Frontal cortex (tissue), 4 donors: ENCODE data around the gene RFLNA. TPM values are rescaled to one million over a fixed set of nuclear protein-coding genes. Genes with fewer than 3 reads are reported as not detected.

Source experiments
- DNase-seq, 2 donors: peaks; one replicate each; pipeline ENCODE4 v3.0.0; 2012; ENCODE audit warnings: low spot score in 2 of 2
- FAIRE-seq: peaks from 2 replicates; lab custom pipeline; 2012; peaks lifted over from hg19 to GRCh38; lab: Jason Lieb, UNC
- small RNA-seq: library from RNA; depleted of rRNA; stranded (forward); fragments of <200 nt; gene quantifications from one replicate; pipeline ENCODE3, GENCODE V24; 2014
- total RNA-seq: library from RNA; depleted of rRNA; stranded (reverse); fragments of >200 nt; gene quantifications from one replicate; pipeline ENCODE4 v1.2.3, GENCODE V29; 2014
- donor health status: control.
- donor health status: control.
- donor health status: control.

RFLNA gene
- total RNA-seq, 1 donor from 2014 or later = 7.7 TPM

DNA sequence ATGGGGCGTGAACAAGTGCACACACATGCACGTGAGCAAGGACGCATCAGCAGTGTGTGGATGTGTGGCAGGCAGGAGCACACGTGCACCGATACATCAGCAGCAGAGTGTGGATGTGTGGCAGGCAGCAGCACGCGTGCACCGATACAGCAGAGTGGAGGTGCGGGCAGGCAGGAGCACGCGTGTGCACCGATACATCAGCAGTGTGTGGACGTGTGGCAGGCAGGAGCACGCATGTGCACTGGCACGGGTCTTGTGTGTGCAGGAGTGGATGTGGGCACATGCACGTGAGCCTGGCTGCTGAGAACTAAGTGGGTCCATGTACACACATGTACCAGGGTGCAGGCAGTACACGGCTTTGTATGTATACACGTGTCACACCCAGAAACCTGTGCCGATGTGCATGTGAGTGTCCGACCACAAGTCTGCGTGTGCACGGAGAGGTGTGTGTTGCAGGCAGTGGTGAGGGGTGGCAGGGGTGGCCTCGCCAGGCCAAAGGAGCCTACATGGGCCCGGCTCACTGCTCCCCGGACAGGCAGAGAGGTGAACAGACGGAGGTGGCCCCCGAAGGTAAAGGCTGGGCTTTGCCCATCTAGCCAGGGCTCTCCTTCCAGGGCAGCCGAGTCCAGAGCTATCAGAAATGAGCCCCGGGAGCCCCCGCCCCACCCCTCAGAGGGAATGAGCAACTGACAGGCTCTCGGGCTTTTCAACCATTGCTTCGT is 53.9 kb downstream of the RFLNA start:
- FAIRE-seq (no peak), DNase-seq (no peak)

DNA sequence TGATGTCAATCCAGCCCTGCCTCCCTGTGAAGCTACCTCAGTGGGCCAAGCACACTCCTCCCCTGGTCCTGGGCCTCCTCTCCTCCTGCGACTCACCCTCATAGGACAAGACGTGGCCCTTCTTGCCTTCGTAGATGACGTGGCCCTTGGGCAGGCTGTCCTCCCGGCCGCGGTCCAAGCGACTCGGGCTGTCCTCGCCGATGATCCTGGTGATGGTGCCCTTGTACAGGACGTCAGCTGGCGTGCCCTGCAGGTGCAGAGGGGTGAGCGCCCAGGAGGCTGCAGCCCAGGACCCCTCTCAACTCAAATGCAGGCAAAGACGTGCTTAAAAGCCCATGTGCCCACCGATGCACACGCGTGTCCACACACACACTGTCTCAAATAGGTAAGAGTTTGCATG is 55.6 kb downstream of the RFLNA start:
- FAIRE-seq (no peak), DNase-seq (no peak)

DNA sequence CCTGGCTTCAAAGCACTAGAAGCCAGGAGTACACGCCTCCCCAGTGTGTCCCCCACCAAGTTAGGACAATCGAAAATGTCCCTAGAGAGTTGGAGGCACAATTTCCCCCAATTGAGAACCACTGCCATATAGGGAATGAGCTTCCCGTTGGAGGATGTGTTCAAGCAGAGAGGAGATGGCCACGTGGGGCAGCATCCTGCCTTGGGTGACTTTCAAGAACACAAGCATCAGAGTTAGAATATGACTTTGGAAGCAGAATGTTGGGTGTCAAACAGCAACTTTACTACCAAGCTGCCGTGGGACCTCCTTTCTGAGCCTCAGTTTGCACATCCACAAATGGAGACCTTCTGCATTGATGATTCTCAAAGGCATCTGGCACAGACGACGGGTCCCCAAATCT is 56.5 kb downstream of the RFLNA start:
- no peak for FAIRE-seq
- no peak for DNase-seq

GRCh38 chr12:124352257-124352656 is 57.4 kb downstream of the RFLNA start:
- FAIRE-seq (no peak), DNase-seq (no peak)

DNA sequence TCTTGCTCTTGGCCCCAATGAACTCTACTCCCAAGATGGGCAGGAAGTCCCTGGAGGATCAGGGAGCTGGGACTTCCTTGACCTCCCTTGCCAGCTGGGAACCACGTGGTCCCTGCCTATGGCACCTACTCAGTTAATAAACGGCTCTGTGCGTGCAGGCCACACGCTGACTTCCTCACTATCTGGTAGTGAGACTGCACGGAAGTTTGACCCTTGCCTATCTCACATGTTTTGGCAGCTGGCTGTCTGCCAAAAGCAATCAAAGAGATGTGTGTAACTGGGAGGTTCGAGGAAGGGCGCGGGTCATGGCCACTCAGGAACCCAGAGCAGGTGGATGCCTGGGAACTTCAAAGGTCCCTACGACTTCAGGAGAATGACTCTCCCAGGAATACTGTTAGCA is 57.9 kb downstream of the RFLNA start:
- FAIRE-seq = no peak
- DNase-seq = no peak

DNA sequence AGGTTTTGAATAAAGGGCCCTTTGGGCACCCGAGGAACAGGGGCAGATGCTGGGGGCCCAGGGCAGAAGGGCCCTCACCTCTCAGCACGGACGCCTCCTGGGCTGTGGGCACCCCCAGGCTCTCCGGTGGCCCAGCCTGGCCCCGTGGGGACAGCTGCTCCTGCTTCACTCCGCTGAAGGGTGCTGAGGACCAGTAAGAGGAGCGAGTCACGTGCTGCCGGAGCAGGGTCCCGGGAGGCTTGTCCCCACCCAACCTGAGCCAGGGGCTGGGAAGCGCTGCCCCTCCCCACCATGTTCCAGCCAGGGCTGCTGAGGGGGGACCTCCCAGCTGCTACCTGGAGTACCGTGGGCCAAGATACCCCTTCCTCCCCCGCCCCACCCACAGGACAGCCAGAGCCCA is 59.5 kb downstream of the RFLNA start:
- DNase-seq (no peak), FAIRE-seq (no peak)

DNA sequence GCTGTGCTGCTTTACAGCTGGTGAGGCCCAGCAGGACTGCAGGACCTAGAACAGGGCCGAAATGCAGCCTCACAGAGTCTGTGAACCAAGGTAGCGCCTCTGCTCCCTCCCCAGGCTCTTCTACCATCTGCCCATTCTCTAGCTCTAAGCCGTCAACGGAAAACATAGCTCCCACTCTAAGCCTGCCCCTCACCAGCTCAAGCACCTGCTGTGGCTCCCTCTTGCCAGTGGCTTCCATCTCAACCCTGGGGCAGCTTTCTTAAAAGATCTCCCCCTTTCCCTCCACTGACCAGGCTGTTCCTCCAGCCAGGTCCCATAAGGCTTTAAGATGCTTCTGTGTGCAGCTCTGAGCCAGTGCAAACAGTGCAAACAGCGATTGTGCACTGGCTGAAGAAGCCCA is 61.3 kb downstream of the RFLNA start:
- FAIRE-seq (no peak), DNase-seq (no peak)

- DNase-seq (no peak), FAIRE-seq (no peak)
Observed at GRCh38 chr12:124357616-124358015, 62.7 kb downstream of the RFLNA start.

DNA sequence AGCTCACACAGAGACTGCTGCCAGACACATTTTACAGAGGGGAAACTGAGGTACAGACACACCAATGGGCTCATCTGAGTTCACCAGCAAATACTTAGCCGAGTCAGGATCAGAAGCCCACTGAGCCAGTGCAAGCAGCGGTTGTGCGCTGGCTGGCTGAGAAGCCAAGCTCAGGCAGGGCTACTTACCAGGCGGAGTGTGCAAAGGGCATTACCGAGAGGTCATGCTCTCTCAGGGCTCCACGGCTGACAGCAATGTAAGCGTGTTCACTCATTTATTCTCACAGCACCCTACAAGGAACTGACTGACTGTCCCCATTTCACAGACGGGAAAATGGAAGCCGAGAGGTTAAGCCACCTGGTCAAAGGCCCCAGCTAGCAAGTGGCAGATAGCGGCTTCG is 63.7 kb downstream of the RFLNA start:
- no peak for DNase-seq
- no peak for FAIRE-seq

DNA sequence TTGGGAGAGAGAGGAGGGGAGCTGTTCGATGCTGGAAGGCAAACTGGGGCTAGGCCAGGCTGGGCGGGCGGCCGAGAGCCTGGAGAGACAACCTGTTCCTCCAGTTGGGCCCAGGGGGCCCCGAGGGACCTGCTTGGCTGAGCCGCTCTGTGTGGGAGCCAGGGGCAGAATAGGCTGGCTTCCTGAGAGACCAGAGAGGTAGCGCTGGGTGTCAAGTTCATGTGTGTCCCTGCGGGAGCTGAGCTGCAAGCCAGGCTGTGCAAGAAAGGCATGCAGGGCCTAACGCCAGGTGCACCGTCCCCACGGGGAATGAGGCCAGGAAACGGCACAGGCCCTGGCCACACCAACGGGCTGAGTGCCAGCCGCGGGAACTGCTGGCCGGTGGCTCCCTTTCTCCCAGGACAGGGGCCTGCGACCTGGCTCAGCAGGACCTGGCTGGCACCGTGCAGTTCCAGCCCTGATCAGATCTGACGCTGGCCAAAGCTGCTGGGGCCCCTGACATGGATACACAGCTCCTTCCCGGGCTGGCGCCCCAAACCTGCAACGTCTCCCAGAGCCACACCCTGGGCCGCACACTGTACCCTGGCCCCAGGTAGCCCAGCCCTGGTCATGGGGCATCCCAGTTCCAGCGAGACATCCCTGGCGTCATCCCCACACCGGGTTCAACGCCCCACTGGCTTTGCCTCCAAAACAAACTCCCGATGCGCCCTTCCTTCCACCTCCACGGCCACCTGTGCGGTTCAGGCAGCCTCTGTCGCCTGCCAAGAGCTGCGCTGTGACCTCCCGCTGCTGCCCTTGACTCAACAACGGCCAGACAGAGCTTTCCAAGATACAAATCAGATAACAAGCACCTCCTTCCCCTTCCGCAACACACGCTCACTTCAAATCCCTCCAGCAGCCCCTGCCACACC is 65.0 kb downstream of the RFLNA start:
- FAIRE-seq (no peak), DNase-seq (no peak)

DNA sequence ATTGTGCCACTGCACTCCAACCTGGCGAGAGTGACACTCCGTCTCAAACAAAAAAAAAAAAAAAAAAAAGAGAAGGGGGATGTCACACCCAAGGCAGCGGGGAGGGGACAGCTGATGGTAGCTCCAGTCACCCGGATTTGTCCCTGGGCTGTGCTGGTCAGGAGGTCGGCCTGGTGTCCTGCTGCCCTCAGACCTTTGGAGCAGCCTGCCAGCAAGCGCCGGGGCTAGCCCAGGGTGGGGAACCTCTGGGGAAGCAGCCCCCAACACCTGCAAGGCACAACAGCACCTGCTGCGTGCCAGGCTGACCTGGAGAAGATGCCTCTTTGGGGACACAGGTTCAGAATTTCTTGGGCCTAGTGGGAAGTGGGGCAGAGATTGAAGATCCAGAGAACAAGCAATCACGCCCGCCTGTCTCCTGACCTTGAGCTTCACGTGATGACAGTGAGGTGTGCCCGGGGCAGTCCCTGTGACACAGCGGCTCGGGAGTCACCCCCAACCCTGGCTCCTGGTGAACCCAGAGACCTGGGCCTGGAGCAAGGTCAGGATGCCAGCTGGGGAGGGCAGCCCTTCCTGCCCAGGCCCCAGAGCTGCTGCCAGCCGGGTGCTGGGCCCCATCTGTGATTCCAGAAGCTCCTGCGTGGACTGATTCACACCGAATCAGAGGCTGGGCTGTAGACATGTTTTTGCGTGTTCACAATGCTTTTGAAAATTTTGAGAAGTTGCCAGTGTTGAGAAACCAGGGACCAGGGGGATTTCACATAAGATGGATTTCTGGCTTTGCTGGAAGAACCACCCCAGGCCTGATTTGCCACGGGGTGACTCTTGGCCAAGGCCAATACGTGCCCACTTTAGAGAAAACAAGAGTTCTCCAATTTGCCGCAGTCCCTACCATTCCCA is 66.4 kb downstream of the RFLNA start:
- DNase-seq = no peak
- FAIRE-seq = no peak

DNA sequence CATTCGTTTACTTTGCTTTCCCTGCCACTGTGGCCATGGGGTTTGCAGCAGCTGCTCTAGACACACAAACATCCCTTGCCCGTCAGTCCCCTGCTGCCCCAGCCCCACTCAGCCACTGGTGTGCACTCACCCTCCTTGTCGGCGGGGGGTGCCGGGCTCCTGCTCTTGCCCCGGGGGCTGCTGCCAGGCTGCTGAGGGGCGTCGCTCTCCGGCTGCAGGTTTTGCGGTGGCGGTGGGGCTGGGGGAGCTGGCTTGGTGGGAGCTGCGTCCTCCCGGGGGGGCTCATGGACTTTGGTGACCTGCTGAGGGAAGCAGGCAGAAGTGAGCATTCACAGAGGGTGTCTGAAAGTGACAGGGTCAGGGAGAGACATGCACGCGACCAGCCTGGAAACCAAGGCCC is 67.1 kb downstream of the RFLNA start:
- DNase-seq (no peak), FAIRE-seq (no peak)

GRCh38 chr12:124363353-124363965 is 68.6 kb downstream of the RFLNA start:
- no peak for DNase-seq
- FAIRE-seq = no peak

- FAIRE-seq (no peak), DNase-seq (no peak)
Observed at GRCh38 chr12:124364543-124364942, 69.7 kb downstream of the RFLNA start.

Small RNAs within 50 kb of the gene (small RNA-seq; reads per million reads assigned to genes)
- gene MIR6880 = not detected
